ENCODE measurements around the gene GCK. TPM values are rescaled to one million over a fixed set of nuclear protein-coding genes. Genes with fewer than 3 reads are reported as not detected.

Gene GCK
- total RNA-seq, 1 donor from 2014 or later = not detected

DNA sequence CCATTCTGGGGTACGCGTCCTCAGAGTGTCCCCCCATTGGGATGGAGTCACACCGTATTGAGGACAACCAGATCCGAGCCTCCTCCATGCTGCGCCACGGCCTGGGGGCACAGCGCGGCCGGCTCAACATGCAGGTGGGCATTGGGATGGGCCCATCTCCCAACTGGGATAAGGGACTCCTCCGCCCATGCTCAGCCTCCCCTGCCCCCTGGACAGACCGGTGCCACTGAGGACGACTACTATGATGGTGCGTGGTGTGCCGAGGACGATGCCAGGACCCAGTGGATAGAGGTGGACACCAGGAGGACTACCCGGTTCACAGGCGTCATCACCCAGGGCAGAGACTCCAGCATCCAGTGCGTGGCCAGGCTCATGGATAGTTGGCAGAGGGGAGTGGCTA, 79.2 kb downstream of the GCK start:
- Mint-ChIP-seq H3K4me3 (ENCODE audit: unreplicated experiment) (no peak overlapping the region), H3K36me3 (ENCODE audit: unreplicated experiment) (peaks cover 31% of the 10 kb centered on the region), H3K27me3 (ENCODE audit: unreplicated experiment) (no peaks in the 10 kb centered on the region), H3K27ac (ENCODE audit: unreplicated experiment) (peak overlapping the region; percentile 31), H3K4me1 (ENCODE audit: unreplicated experiment) (peaks cover 31% of the 10 kb centered on the region), H3K9me3 (ENCODE audit: unreplicated experiment) (no peaks in the 10 kb centered on the region)
- TF ChIP-seq, protein P1, sequence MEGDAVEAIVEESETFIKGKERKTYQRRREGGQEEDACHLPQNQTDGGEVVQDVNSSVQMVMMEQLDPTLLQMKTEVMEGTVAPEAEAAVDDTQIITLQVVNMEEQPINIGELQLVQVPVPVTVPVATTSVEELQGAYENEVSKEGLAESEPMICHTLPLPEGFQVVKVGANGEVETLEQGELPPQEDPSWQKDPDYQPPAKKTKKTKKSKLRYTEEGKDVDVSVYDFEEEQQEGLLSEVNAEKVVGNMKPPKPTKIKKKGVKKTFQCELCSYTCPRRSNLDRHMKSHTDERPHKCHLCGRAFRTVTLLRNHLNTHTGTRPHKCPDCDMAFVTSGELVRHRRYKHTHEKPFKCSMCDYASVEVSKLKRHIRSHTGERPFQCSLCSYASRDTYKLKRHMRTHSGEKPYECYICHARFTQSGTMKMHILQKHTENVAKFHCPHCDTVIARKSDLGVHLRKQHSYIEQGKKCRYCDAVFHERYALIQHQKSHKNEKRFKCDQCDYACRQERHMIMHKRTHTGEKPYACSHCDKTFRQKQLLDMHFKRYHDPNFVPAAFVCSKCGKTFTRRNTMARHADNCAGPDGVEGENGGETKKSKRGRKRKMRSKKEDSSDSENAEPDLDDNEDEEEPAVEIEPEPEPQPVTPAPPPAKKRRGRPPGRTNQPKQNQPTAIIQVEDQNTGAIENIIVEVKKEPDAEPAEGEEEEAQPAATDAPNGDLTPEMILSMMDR (IDR thresholded peaks at IDR 0.05) = no peak
- DNase-seq (ENCODE audit: extremely low spot score, unreplicated experiment) = no peak

DNA sequence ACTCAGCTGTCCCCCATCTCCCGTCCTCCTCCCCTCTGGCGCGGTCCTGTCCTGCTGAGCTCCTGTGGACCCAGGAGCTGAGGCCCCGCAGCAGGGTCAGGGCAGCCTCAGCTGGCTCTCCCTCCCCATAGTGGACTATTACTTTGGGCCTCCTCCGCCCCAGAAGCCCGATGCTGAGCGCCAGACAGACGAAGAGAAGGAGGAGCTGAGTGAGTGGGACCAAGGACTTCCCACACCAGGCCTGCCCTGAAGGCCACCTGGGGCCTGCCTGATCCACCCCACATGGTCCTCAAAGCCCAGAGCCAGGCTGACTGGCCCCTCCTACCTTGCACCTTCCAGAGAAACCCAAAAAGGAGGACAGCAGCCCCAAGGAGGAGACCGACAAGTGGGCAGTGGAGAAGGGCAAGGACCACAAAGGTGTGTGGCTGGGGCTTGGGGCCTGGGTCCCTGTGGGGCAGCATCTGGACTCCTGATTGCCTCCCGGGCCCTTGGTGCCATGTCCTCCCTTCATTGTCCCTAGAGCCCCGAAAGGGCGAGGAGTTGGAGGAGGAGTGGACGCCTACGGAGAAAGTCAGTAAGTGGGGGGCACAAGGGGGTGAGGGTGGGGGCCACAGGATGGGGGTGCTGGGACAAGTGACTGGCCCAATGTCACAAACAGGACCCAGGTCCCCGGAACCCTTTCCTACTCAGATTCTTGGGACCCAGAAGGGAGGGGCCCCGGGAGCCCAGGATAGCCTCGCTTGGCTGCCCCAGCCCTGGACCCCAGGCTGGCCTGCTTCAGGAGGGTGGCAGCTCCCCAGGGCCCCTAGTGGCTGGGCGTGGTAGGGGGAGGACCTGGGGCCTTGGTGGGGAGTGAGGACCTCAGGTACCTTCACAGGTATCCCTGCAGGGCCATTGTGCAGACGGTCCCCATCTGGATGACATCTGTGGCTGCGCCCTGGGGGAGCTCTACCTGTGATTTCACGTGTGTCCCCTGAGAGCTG, 80.2 kb downstream of the GCK start:
- DNase-seq (ENCODE audit: extremely low spot score, unreplicated experiment) = no peak
- Mint-ChIP-seq H3K4me3 (ENCODE audit: unreplicated experiment) (peak overlapping the region; percentile 54), H3K36me3 (ENCODE audit: unreplicated experiment) (peaks cover 31% of the 10 kb centered on the region), H3K27me3 (ENCODE audit: unreplicated experiment) (no peaks in the 10 kb centered on the region), H3K27ac (ENCODE audit: unreplicated experiment) (peak overlapping the region; percentile 14), H3K4me1 (ENCODE audit: unreplicated experiment) (peaks cover 30% of the 10 kb centered on the region), H3K9me3 (ENCODE audit: unreplicated experiment) (no peaks in the 10 kb centered on the region)
- TF ChIP-seq, protein P1 (IDR thresholded peaks at IDR 0.05) = no peak

DNA sequence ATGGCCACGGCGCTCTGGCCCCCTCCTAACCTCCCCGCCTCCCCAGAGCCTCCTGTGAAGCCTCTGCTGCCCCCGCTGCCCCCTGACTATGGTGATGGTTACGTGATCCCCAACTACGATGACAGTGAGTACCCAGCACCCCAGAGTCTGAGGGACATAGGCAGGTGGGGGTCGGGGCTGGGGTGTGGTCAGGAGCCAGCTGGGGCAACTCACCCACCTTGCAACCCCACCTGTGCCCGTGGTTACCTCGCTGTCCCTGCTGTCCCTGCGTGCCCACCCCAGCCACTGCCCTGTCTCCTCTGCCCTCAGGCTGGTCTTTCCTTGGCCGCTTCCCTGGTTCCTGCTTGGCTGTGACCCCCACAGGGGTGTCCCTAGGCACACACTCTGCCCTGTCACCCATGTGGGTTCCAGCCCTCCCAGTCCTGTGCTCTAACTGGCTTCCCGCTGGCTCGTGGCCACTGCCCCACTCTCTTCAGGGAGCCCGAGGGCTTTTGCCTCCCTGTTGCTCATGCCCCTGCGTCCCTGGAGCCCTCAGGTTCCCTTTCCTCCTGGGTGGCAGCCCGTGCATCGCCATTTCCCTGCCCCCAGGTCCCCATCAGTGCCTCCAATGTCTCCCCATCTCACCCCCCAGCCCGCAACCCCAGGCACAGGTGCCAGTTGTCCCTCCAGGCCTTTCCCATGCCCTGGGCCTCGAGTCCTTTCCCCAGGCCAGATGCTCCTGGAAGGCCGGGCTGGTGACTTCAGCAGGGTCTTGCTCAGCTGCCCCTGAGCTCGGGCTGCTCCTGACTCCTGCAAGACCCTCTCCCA, 81.1 kb downstream of the GCK start:
- no peak for DNase-seq (ENCODE audit: extremely low spot score, unreplicated experiment)
- Mint-ChIP-seq H3K27me3 (ENCODE audit: unreplicated experiment) (no peaks in the 10 kb centered on the region), H3K27ac (ENCODE audit: unreplicated experiment) (no peak overlapping the region), H3K36me3 (ENCODE audit: unreplicated experiment) (peaks cover 26% of the 10 kb centered on the region), H3K4me1 (ENCODE audit: unreplicated experiment) (peaks cover 36% of the 10 kb centered on the region), H3K9me3 (ENCODE audit: unreplicated experiment) (no peaks in the 10 kb centered on the region), H3K4me3 (ENCODE audit: unreplicated experiment) (peak overlapping the region; percentile 54)
- TF ChIP-seq, protein P1 (IDR thresholded peaks at IDR 0.05) = no peak

DNA sequence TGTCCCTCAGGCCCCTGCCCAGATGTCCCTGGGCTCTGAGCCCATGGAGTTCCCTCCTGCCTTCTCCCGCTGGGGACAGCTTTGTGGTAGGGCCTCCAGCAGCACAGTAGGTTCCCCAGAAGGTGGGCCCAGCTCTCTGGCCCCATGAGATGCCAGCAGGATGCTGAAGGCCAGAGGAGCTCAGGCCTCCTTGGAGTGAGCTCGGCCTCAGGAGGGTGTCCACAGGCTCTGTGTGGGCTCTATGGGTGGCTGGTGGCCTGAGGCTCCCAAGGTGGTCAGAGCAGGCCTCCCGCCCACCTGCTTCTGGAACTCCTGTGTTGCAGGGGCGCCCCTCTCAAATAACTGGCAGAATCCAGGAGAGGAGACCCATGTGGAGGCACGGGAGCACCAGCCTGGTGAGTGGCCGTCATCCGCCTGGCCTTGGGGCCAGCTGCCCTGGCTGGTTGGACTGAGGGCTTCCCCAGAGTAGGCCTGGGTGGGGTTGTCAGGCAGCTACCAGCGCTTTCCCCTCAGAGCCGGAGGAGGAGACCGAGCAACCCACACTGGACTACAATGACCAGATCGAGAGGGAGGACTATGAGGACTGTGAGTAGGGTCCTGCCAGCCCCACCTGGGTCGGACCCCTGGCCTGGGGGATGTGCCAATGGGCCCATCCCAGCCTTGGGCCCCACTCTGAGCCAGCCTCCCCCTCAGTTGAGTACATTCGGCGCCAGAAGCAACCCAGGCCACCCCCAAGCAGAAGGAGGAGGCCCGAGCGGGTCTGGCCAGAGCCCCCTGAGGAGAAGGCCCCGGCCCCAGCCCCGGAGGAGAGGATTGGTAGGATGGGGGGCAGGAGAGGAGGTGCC, 81.9 kb downstream of the GCK start:
- H3K27ac Mint-ChIP-seq (ENCODE audit: unreplicated experiment) = peak overlapping the region; percentile 56
- H3K9me3 Mint-ChIP-seq (ENCODE audit: unreplicated experiment) = no peaks in the 10 kb centered on the region
- no peak for DNase-seq (ENCODE audit: extremely low spot score, unreplicated experiment)
- H3K27me3 Mint-ChIP-seq (ENCODE audit: unreplicated experiment) = no peaks in the 10 kb centered on the region
- peak overlapping the region; percentile 51 for H3K4me3 Mint-ChIP-seq (ENCODE audit: unreplicated experiment)
- peaks cover 44% of the 10 kb centered on the region for H3K4me1 Mint-ChIP-seq (ENCODE audit: unreplicated experiment)
- peaks cover 24% of the 10 kb centered on the region for H3K36me3 Mint-ChIP-seq (ENCODE audit: unreplicated experiment)
- TF ChIP-seq, protein P1 (IDR thresholded peaks at IDR 0.05) = no peak
